Ovary (tissue), 9 donors: ENCODE measurements around the gene CYP3A5. TPM values are rescaled to one million over a fixed set of nuclear protein-coding genes. Genes with fewer than 3 reads are reported as not detected.
"Not testable (repeated sequence)": the region's sequence is repeated elsewhere in the genome, so short reads cannot be mapped to it uniquely, and the experiment has no call there.

Source experiments
- DNase-seq, 5 donors: peaks; one replicate each; pipeline ENCODE4 v3.0.0-alpha.2; 2019 to 2020
- H3K27ac ChIP-seq, 2 donors: fragments of 200-600 bp; one replicate each; pipeline versions ENCODE4 v1.5.1 to v1.8.0; 2019 to 2022
- H3K27me3 ChIP-seq: fragments of 200-600 bp; one replicate; pipeline ENCODE4 v1.8.0; 2022
- H3K36me3 ChIP-seq: fragments of 200-600 bp; sonication (generic); one replicate; pipeline ENCODE4 v1.5.1; 2019
- H3K4me1 ChIP-seq: one replicate; pipeline ENCODE4 v1.8.1; 2013; ENCODE audit warnings: mild to moderate bottlenecking, moderate library complexity; ENCODE audit not compliant: insufficient read depth
- H3K4me3 ChIP-seq: fragments of 200-600 bp; sonication (generic); one replicate; pipeline ENCODE4 v1.5.1; 2017
- H3K9me3 ChIP-seq, 2 donors: fragments of 200-600 bp in 1 of 2; sonication (generic) in 1 of 2; one replicate each; pipeline versions ENCODE4 v1.5.1 to v1.8.1; 2013 to 2019; ENCODE audit warnings: mild to moderate bottlenecking in 1 of 2, moderate library complexity in 1 of 2
- CTCF ChIP-seq, 3 donors: fragments of 450-650 bp in 2 of 3; fragments of 200-600 bp in 1 of 3; IDR thresholded peaks; one replicate each; pipeline versions ENCODE4 v1.5.1 to v1.8.0; 2016 to 2022; ENCODE audit warnings: antibody characterized with exemption in 3 of 3, mild to moderate bottlenecking in 1 of 3
- EP300 ChIP-seq: sonication (generic); formaldehyde crosslinking; IDR thresholded peaks from one replicate; pipeline ENCODE4 v1.6.1; 2017; ENCODE audit warnings: antibody characterized with exemption
- POLR2A ChIP-seq: fragments of 450-650 bp; IDR thresholded peaks from one replicate; pipeline ENCODE4 v1.6.1; 2017; ENCODE audit warnings: antibody characterized with exemption, mild to moderate bottlenecking, moderate library complexity
- WGBS, 3 donors: extraction: QIAGEN DNeasy Blood & Tissue Kit in 1 of 3; methylation state at CpG; one replicate each; pipeline versions ENCODE4 v1.1.5 to v1.1.7; 2013 to 2017; 5-methylcytosine and 5-hydroxymethylcytosine counted together
- intact Hi-C, 4 donors: fragments of 100-400 bp; cut with DNase I; formaldehyde crosslinking; loops; one replicate each; pipeline versions ENCODE4 v1.11.0 to v1.15.1; 2022 to 2023
- polyA plus RNA-seq, 2 donors: library from polyadenylated mRNA; stranded (reverse); fragments of 200-250 nt in 1 of 2; fragments of 350-450 nt in 1 of 2; fragmentation: Illumina TruSeq in 1 of 2; extraction: RNeasy Lipid Tissue Mini Kit (QIAGEN cat#74804) in 1 of 2; gene quantifications; one replicate each; pipeline ENCODE4 v1.2.3, GENCODE V29; 2013 to 2014
- total RNA-seq, 7 donors: library from RNA; depleted of rRNA in 2 of 7; stranded (reverse); fragments of >200 nt in 2 of 7; fragmentation: NEBNext Ultra II Directional in 3 of 7; extraction: Animal tissue kit (Norgen Biotek cat#: 25700) in 3 of 7; gene quantifications; one replicate each; pipeline versions ENCODE4 v1.1.0 to v1.2.4, GENCODE V29; 2016 to 2023
- donor health status: DM: no; HTN: no; CAD: no; lungs with moderate emphysema.
- donor health status: DM: no; HTN: no; CAD: no.
- donor health status: Bipolar disorder and iron deficiency.
- donor health status: DM: yes; HTN: yes; CAD: no.
- donor health status: DM: no; HTN: no; CAD: no.
- donor health status: DM: yes; HTN: yes; CAD: no.

Gene CYP3A5
- total and polyA plus RNA-seq, 9 donors: 0.20 to 34.5 (median 1.3) TPM

DNA sequence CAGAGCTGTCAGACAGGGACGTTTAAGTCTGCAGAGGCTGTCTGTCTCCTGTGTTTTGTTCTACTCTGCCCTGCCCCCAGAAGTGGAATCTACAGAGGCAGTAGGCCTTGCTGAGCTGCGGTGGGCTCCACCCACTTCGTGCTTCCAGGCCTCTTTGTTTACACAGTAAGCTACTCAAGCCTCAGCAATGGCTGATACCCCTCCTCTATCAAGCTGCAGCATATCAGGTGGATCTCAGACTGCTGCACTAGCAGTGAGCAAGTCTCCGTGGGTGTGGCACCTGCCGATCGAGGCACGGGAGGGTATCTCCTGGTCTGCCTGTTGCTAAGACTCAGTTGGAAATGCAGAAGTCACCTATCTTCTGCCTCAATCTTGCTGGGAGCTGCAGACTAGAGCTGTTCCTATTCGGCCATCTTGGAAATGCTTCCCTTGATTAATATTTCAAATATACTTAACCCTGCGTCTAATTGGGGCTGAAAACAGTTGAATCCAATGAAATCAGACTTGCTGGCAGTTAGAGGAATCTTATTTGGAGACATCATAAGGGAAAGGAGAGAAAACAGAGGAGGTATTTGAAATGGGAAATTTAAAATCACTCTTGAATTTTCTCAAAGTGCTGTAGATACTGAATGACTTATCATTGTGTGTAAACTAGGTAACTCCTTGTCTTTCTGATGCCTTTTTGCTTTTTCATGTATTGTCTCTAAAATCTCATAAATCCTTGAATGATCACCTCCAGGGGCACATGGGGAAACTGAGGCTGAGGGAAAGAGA is 13.8 kb upstream of the CYP3A5 start:
- Histone ChIP-seq H3K27me3 (no peaks in the 10 kb centered on the region), H3K9me3 (no peaks in the 10 kb centered on the region), H3K4me1 (no peaks in the 10 kb centered on the region), H3K27ac (no peak overlapping the region), H3K4me3 (no peak overlapping the region), H3K36me3 (no peaks in the 10 kb centered on the region)
- intact Hi-C loops: no loop called here
- no peak for DNase-seq
- TF ChIP-seq POLR2A (no peak), CTCF (IDR thresholded peaks at IDR 0.05) (no peak), EP300 (no peak)
- WGBS, 3 donors: 51 to 57% (median 51%) methylated on average over 9 of the region's 9 CpGs

DNA sequence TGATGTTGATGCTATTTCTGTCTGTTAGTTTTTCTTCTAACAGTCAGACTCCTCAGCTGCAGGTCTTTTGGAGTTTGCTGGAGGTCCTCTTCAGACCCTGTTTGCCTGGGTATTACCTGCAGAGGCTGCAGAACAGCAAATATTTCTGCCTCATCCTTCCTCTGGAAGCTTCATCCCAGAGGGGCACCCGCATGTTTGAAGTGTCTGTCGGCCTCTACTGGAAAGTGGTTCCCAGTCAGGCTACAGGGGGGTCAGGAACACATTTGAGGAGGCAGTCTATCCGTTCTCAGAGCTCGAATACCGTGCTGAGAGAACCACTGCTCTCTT is 13.3 kb upstream of the CYP3A5 start:
- Histone ChIP-seq H3K4me1 (no peaks in the 10 kb centered on the region), H3K36me3 (no peaks in the 10 kb centered on the region), H3K27me3 (no peaks in the 10 kb centered on the region), H3K27ac (no peak overlapping the region), H3K9me3 (no peaks in the 10 kb centered on the region), H3K4me3 (no peak overlapping the region)
- intact Hi-C loops: no loop called here
- no peak for DNase-seq
- 48 to 52% (median 49%) methylated on average over 5 of the region's 5 CpGs for WGBS, 3 donors
- TF ChIP-seq POLR2A (no peak), CTCF (IDR thresholded peaks at IDR 0.05) (no peak), EP300 (no peak)

GRCh38 chr7:99692563-99692962 is 12.8 kb upstream of the CYP3A5 start:
- 89 to 95% (median 93%) methylated on average over 6 of the region's 6 CpGs for WGBS, 3 donors
- H3K9me3 ChIP-seq, DNase-seq, H3K36me3 ChIP-seq, H3K4me1 ChIP-seq, intact Hi-C loops, H3K27me3 ChIP-seq, H3K4me3 ChIP-seq, H3K27ac ChIP-seq: not testable (repeated sequence)

GRCh38 chr7:99691658-99692057 is 11.9 kb upstream of the CYP3A5 start:
- not testable (repeated sequence) for H3K27me3 ChIP-seq, H3K27ac ChIP-seq

GRCh38 chr7:99690918-99691317 is 11.1 kb upstream of the CYP3A5 start:
- 92 to 97% (median 93%) methylated on average over 3 to 4 of the region's 4 CpGs for WGBS, 3 donors
- H3K36me3 ChIP-seq, H3K4me1 ChIP-seq, H3K27ac ChIP-seq, intact Hi-C loops, H3K9me3 ChIP-seq, DNase-seq, H3K27me3 ChIP-seq, H3K4me3 ChIP-seq: not testable (repeated sequence)

More at GRCh38 chr7:99691658-99692057, 11.9 kb upstream of the CYP3A5 start:
- 82 to 89% (median 86%) methylated on average over 1 of the region's 1 CpG for WGBS, 3 donors
- H3K9me3 ChIP-seq, H3K36me3 ChIP-seq, H3K4me1 ChIP-seq, DNase-seq, intact Hi-C loops, H3K4me3 ChIP-seq: not testable (repeated sequence)

DNA sequence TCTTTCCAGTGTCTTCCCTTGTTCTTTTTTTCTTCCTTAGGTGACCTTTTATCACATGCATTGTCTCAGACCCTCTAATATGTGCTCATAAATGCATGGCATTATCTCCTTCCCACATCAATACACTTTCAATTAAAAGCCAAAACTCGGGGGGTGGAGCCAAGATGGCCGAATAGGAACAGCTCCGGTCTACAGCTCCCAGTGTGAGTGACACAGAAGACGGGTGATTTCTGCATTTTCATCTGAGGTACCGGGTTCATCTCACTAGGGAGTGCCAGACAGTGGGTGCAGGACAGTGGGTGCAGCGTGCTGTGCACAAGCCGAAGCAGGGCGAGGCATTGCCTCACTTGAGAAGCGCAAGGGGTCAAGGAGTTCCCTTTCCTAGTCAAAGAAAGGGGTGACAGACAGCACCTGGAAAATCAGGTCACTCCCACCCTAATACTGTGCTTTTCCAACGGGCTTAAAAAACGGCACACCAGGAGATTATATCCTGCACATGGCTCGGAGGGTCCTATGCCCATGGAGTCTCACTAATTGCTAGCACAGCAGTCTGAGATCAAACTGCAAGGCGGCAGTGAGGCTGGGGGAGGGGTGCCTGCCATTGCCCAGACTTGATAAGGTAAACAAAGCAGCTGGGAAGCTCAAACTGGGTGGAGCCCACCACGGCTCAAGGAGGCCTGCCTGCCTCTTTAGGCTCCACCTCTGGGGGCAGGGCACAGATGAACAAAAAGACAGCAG is 6.2 kb upstream of the CYP3A5 start:
- H3K9me3 ChIP-seq: not testable (repeated sequence)
- WGBS, 3 donors: 87 to 90% (median 90%) methylated on average over 14 of the region's 14 CpGs

More for the DNA sequence above, 6.2 kb upstream of the CYP3A5 start:
- H3K36me3 ChIP-seq, DNase-seq, H3K27ac ChIP-seq, H3K4me3 ChIP-seq, H3K27me3 ChIP-seq, H3K4me1 ChIP-seq, intact Hi-C loops: not testable (repeated sequence)
